Prostate gland (tissue), 2 donors: Measurements from ENCODE around the gene IFIH1. TPM values are rescaled to one million over a fixed set of nuclear protein-coding genes. Genes with fewer than 3 reads are reported as not detected.
A peak's percentile ranks its signal among the peaks of the same experiment; 100 is the strongest.

Experiments
- DNase-seq: peaks from one replicate; pipeline ENCODE4 v3.0.0-alpha.2; 2019; ENCODE audit warnings: low spot score
- H3K27ac ChIP-seq, 2 donors: fragments of 200-600 bp; sonication (generic); 2 replicates each; pipeline ENCODE4 v1.5.1; 2017 to 2019
- H3K27me3 ChIP-seq: fragments of 200-600 bp; sonication (generic); replicated peaks from 2 replicates; pipeline ENCODE4 v1.5.1; 2019; ENCODE audit not compliant: insufficient read depth
- H3K36me3 ChIP-seq, 2 donors: fragments of 200-600 bp; sonication (generic); 1 replicate in 1 of 2; 2 replicates in 1 of 2; pipeline versions ENCODE4 v1.5.1 to v1.8.1; 2017 to 2019
- H3K4me1 ChIP-seq: fragments of 200-600 bp; sonication (generic); replicated peaks from 2 replicates; pipeline ENCODE4 v1.5.1; 2019
- H3K4me3 ChIP-seq, 2 donors: fragments of 200-600 bp; sonication (generic); 2 replicates each; pipeline ENCODE4 v1.5.1; 2017 to 2019
- H3K9me3 ChIP-seq: fragments of 200-600 bp; sonication (generic); 2 replicates; pipeline ENCODE4 v1.5.1; 2017
- POLR2A ChIP-seq: fragments of 450-650 bp; IDR thresholded peaks from one replicate; pipeline ENCODE4 v1.6.1; 2016; ENCODE audit warnings: antibody characterized with exemption, mild to moderate bottlenecking
- POLR2AphosphoS5 ChIP-seq: sonication (generic); formaldehyde crosslinking; IDR thresholded peaks from one replicate; pipeline ENCODE4 v1.6.1; 2017; ENCODE audit warnings: antibody characterized with exemption
- WGBS: methylation state at CpG from one replicate; pipeline ENCODE4 v1.1.5; 2018; 5-methylcytosine and 5-hydroxymethylcytosine counted together
- intact Hi-C: fragments of 100-400 bp; cut with DNase I; formaldehyde crosslinking; loops from one replicate; pipeline ENCODE4 v1.14.2; 2022
- total RNA-seq, 2 donors: library from RNA; depleted of rRNA; stranded (reverse); fragments of >200 nt; gene quantifications; one replicate each; pipeline ENCODE4 v1.1.0, GENCODE V29; 2016
- TF ChIP-seq, protein P1 (sequence below), 4 experiments: fragments of 200-600 bp in 2 of 4; fragments of 450-650 bp in 2 of 4; sonication (generic) in 2 of 4; IDR thresholded peaks; 1 replicate in 3 of 4; 2 replicates in 1 of 4; pipeline ENCODE4 v1.5.1; 2016 to 2019; ENCODE audit warnings: antibody characterized with exemption in 4 of 4, mild to moderate bottlenecking in 2 of 4, moderate library complexity in 2 of 4

IFIH1 gene
- total RNA-seq, 2 donors from 2014 or later: 13.1 to 14.7 TPM

DNA sequence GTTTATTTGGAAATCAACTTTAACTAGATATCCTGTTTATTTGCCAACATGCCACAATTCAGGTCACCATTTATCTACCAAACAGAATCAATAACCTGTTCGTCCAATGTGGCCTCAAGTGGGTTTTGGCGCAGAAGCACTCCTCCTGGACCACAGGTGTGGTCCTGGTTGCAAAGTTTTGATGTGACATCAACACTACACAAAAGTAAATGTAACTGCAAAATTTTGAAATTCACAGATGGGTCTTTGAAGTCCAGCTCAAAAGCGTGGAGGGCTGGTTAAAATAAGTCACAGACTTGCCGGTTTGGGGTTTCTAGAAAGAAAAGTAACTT, 25.0 kb upstream of the IFIH1 start:
- Histone ChIP-seq H3K36me3 (no peaks in the 10 kb centered on the region), H3K27me3 (no peaks in the 10 kb centered on the region), H3K4me1 (no peaks in the 10 kb centered on the region), H3K4me3 (peak overlapping the region; percentile 56 to 74), H3K9me3 (no peaks in the 10 kb centered on the region), H3K27ac (no peak overlapping the region)
- intact Hi-C loops: no loop called here
- no peak for TF ChIP-seq POLR2AphosphoS5
- TF ChIP-seq, protein P1, sequence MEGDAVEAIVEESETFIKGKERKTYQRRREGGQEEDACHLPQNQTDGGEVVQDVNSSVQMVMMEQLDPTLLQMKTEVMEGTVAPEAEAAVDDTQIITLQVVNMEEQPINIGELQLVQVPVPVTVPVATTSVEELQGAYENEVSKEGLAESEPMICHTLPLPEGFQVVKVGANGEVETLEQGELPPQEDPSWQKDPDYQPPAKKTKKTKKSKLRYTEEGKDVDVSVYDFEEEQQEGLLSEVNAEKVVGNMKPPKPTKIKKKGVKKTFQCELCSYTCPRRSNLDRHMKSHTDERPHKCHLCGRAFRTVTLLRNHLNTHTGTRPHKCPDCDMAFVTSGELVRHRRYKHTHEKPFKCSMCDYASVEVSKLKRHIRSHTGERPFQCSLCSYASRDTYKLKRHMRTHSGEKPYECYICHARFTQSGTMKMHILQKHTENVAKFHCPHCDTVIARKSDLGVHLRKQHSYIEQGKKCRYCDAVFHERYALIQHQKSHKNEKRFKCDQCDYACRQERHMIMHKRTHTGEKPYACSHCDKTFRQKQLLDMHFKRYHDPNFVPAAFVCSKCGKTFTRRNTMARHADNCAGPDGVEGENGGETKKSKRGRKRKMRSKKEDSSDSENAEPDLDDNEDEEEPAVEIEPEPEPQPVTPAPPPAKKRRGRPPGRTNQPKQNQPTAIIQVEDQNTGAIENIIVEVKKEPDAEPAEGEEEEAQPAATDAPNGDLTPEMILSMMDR (IDR thresholded peaks at IDR 0.05): no peak
- no peak for TF ChIP-seq POLR2A
- 46% methylated on average over 4 of the region's 4 CpGs for WGBS
- DNase-seq: no peak

DNA sequence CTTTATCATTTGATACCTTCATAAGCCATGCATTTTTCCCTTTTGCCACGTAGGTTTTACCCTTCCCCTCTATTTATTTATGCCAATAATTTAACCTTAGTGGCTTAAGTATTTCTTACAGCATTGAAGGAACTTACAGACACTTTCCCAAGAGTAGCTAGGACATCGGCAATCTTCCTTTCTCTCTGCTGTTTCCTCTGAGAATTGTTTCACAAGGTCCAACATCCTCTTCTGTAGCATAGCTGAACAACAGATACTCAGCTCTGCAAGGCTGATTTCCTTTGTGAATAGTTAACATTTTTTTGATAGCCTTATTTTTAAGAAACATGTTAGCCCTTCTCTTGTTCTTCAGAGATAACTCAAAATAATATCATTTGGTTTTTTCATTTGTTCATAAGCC, 24.4 kb upstream of the IFIH1 start:
- H3K36me3 ChIP-seq: no peaks in the 10 kb centered on the region
- intact Hi-C loops: no loop called here
- H3K27ac ChIP-seq: no peak overlapping the region
- H3K9me3 ChIP-seq: no peaks in the 10 kb centered on the region
- no peak overlapping the region for H3K4me3 ChIP-seq
- DNase-seq: no peak
- H3K27me3 ChIP-seq: no peaks in the 10 kb centered on the region
- 87% methylated on average over 2 of the region's 2 CpGs for WGBS
- TF ChIP-seq, protein P1 (IDR thresholded peaks at IDR 0.05): no peak
- no peaks in the 10 kb centered on the region for H3K4me1 ChIP-seq

DNA sequence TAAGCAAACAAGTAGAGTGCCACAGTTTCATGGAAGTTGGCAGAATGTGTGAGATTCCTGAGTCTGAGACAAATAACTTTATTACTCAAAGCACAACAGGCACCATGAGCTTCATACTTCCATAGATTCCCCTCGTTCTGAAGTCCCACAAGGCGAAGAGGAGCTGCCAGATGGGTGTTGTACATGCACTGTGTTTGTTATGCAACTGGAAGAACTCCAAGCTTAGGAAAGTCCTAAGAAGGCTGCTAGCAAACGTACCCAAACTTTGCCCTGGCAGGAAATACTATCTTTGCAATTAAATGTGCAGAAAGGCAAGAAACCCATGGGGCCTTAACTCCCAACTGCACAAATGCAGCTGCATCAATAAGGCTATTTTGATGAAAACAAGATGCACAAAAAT, 23.8 kb upstream of the IFIH1 start:
- Histone ChIP-seq H3K36me3 (no peaks in the 10 kb centered on the region), H3K4me3 (no peak overlapping the region), H3K4me1 (no peaks in the 10 kb centered on the region), H3K27ac (no peak overlapping the region), H3K27me3 (no peaks in the 10 kb centered on the region), H3K9me3 (no peaks in the 10 kb centered on the region)
- intact Hi-C loops: no loop called here
- DNase-seq: no peak
- WGBS: 20% methylated on average over 3 of the region's 3 CpGs
- TF ChIP-seq, protein P1 (IDR thresholded peaks at IDR 0.05): no peak

DNA sequence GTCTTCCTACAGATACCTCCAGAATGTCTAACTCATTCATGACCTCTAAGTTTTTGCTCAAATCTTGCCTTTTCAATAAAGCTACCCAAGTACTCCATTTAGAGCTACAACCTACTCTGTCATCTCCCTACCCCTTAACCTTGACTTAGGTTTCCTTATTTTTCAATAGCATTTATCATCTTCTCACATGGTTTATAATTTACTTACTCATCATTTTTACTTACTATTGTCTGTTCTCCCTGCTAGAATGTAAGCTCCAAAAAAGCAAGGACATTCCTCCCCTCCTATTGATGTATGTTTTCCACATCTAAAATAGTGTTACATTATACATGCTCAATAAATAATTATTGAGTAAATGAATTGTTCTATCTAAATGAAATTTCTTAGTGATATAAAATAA, 22.3 kb upstream of the IFIH1 start:
- Histone ChIP-seq H3K9me3 (no peaks in the 10 kb centered on the region), H3K4me3 (no peak overlapping the region), H3K27ac (no peak overlapping the region), H3K36me3 (no peaks in the 10 kb centered on the region), H3K4me1 (no peaks in the 10 kb centered on the region), H3K27me3 (no peaks in the 10 kb centered on the region)
- intact Hi-C loops: no loop called here
- DNase-seq: no peak
- no peak for TF ChIP-seq POLR2AphosphoS5
- TF ChIP-seq POLR2A: no peak
- TF ChIP-seq, protein P1 (IDR thresholded peaks at IDR 0.05): no peak

- 84% methylated on average over 2 of the region's 2 CpGs for WGBS
- H3K9me3 ChIP-seq: no peaks in the 10 kb centered on the region
- H3K27ac ChIP-seq: no peak overlapping the region
- no peaks in the 10 kb centered on the region for H3K36me3 ChIP-seq
- intact Hi-C loops: no loop called here
- H3K4me1 ChIP-seq: no peaks in the 10 kb centered on the region
- no peaks in the 10 kb centered on the region for H3K27me3 ChIP-seq
- TF ChIP-seq POLR2A (no peak), POLR2AphosphoS5 (no peak)
- TF ChIP-seq, protein P1 (IDR thresholded peaks at IDR 0.05): no peak
- DNase-seq: no peak
- H3K4me3 ChIP-seq: no peak overlapping the region
These were observed 19.4 kb upstream of the IFIH1 start for GRCh38 chr2:162337868-162338267.
